Mesothelial cell of epicardium (in vitro differentiated cells): Measurements from ENCODE around the gene FHIT. TPM values are rescaled to one million over a fixed set of nuclear protein-coding genes. Genes with fewer than 3 reads are reported as not detected.

ENCODE experiments used
- DNase-seq, 2 experiments: peaks; one replicate each; pipeline ENCODE4 v3.0.0; 2021; ENCODE audit warnings: low spot score in 2 of 2; ENCODE audit not compliant: unreplicated experiment in 2 of 2
- H3K27ac Mint-ChIP-seq: 2 replicates; pipeline ENCODE4 v1.8.0; 2021; ENCODE audit warnings: mixed read lengths
- H3K27me3 Mint-ChIP-seq: 2 replicates; pipeline ENCODE4 v1.8.0; 2021; ENCODE audit warnings: low read depth, mixed read lengths
- H3K36me3 Mint-ChIP-seq: 2 replicates; pipeline ENCODE4 v1.8.0; 2021; ENCODE audit warnings: mixed read lengths
- H3K4me1 Mint-ChIP-seq: 2 replicates; pipeline ENCODE4 v1.8.0; 2021; ENCODE audit warnings: mixed read lengths
- H3K4me3 Mint-ChIP-seq: 2 replicates; pipeline ENCODE4 v1.8.0; 2021; ENCODE audit warnings: mild to moderate bottlenecking, moderate library complexity, mixed read lengths
- H3K9me3 Mint-ChIP-seq: 2 replicates; pipeline ENCODE4 v1.8.0; 2021; ENCODE audit warnings: mixed read lengths
- total RNA-seq: library from RNA; stranded (reverse); gene quantifications from 3 replicates; pipeline ENCODE4 v1.2.1, GENCODE V29; 2021
- TF ChIP-seq, protein P1 (sequence below): fragments of 200-600 bp; sonication (generic); IDR thresholded peaks from one replicate; pipeline ENCODE4 v1.5.0; 2021; ENCODE audit warnings: antibody characterized with exemption; ENCODE audit not compliant: unreplicated experiment

FHIT gene
- total RNA-seq, 1 donor from 2014 or later: 10.7 TPM

GRCh38 chr3:60298141-60298540 lies 953.1 kb downstream of the FHIT start:
- DNase-seq: no peak
- Mint-ChIP-seq H3K27me3 (no peaks in the 10 kb centered on the region), H3K4me1 (peaks cover 15% of the 10 kb centered on the region), H3K27ac (no peak overlapping the region), H3K9me3 (peaks cover 10% of the 10 kb centered on the region), H3K36me3 (peaks cover 3% of the 10 kb centered on the region), H3K4me3 (no peak overlapping the region)
- TF ChIP-seq, protein P1, sequence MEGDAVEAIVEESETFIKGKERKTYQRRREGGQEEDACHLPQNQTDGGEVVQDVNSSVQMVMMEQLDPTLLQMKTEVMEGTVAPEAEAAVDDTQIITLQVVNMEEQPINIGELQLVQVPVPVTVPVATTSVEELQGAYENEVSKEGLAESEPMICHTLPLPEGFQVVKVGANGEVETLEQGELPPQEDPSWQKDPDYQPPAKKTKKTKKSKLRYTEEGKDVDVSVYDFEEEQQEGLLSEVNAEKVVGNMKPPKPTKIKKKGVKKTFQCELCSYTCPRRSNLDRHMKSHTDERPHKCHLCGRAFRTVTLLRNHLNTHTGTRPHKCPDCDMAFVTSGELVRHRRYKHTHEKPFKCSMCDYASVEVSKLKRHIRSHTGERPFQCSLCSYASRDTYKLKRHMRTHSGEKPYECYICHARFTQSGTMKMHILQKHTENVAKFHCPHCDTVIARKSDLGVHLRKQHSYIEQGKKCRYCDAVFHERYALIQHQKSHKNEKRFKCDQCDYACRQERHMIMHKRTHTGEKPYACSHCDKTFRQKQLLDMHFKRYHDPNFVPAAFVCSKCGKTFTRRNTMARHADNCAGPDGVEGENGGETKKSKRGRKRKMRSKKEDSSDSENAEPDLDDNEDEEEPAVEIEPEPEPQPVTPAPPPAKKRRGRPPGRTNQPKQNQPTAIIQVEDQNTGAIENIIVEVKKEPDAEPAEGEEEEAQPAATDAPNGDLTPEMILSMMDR: no peak

GRCh38 chr3:60294181-60294580 lies 957.1 kb downstream of the FHIT start:
- H3K9me3 Mint-ChIP-seq: peaks cover 5% of the 10 kb centered on the region
- peaks cover 25% of the 10 kb centered on the region for H3K4me1 Mint-ChIP-seq
- H3K4me3 Mint-ChIP-seq: no peak overlapping the region
- no peaks in the 10 kb centered on the region for H3K27me3 Mint-ChIP-seq
- no peak for DNase-seq
- TF ChIP-seq, protein P1: no peak
- H3K27ac Mint-ChIP-seq: no peak overlapping the region
- no peaks in the 10 kb centered on the region for H3K36me3 Mint-ChIP-seq

DNA sequence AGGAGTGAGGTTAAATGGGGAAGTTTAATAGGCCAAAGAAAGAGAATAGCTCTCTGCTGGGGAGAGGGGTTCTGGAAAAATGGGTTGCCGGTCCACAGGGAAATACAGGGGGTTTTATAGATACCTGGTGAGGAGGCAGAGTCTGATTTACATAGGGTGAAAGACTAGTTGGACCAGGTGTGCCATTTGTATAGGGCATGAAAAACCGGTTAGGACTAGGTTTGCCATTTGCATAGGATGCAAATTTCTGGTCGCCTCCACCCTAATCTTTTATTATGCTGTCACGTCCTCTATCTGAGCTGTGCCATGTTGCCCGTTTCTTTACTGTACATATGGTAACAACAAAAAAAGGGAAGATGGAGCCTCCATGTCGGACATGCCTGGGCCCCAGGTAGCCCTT lies 960.1 kb downstream of the FHIT start:
- Mint-ChIP-seq H3K27ac (no peak overlapping the region), H3K4me1 (peaks cover 13% of the 10 kb centered on the region), H3K4me3 (no peak overlapping the region), H3K36me3 (no peaks in the 10 kb centered on the region), H3K27me3 (no peaks in the 10 kb centered on the region), H3K9me3 (peaks cover 2% of the 10 kb centered on the region)
- DNase-seq: no peak
- TF ChIP-seq, protein P1: no peak

DNA sequence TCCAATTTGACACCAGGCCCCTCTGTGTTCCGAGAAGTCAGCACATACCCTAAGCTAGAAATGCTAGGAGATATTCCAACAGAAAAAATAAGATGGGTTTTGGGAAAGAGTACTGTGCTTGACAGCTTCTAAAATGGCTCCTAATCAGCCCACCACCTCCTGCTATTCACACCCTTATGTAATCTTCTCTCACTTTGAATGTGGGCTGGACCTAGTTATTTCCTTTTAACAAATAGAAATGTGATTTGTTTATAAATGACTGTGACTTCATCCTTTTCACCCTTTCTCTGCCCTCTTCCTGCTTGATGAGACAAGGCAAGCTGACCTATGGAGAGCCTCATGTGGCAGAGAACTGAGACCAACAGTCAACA lies 961.1 kb downstream of the FHIT start:
- no peak for DNase-seq
- Mint-ChIP-seq H3K9me3 (no peaks in the 10 kb centered on the region), H3K27ac (no peak overlapping the region), H3K4me3 (no peak overlapping the region), H3K36me3 (no peaks in the 10 kb centered on the region), H3K27me3 (no peaks in the 10 kb centered on the region), H3K4me1 (peaks cover 13% of the 10 kb centered on the region)
- TF ChIP-seq, protein P1: no peak

DNA sequence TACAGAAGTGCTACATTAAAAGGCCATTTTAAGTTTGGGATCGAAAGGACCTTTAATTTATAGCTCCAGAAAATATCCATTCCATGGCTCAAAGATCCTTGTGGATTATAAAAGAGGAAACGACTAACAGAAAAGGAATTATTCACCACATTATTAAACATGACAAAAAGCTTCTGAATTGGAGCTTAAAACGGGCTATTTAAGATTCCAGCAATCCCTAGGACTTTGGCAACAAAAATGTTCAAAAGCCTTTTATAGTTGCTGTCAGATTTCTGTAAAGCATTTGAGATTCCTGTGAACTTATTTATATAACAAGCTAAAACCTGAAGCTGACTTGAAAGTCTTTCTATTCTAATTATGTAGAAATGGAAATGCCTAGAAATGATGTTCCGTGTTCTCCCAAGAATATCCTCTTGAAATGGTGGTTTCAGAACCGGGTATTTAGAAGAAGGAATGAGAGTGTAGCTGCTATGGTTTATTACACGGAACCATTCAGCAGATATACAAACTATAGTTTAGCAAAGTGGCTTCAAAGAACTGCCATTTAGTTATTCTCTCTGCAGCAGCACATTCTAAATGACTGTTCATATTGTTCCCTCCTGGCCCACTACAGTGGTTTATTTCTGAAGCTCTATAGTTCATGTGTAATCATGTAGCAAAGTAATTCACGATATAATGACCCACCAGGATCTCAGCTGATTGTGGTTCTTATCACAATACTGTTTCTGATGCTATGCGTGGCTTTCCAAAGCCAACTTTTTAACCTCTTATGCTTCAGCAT lies 961.7 kb downstream of the FHIT start:
- H3K36me3 Mint-ChIP-seq: no peaks in the 10 kb centered on the region
- TF ChIP-seq, protein P1: no peak
- no peaks in the 10 kb centered on the region for H3K9me3 Mint-ChIP-seq
- peaks cover 13% of the 10 kb centered on the region for H3K4me1 Mint-ChIP-seq
- H3K27ac Mint-ChIP-seq: no peak overlapping the region
- H3K4me3 Mint-ChIP-seq: no peak overlapping the region
- no peaks in the 10 kb centered on the region for H3K27me3 Mint-ChIP-seq
- no peak for DNase-seq
